GM18519 (cell line): ENCODE data around the gene BIRC6.

Experiments used
- ATAC-seq: cut with Tn5 transposase; IDR thresholded peaks from one replicate; pipeline ENCODE4 v1.9.1; 2021; ENCODE audit warnings: mild to moderate bottlenecking, moderate library complexity; ENCODE audit not compliant: unreplicated experiment, low FRiP score

The BIRC6 gene

GRCh38 chr2:32656069-32656468, 299.2 kb downstream of the BIRC6 start:
- ATAC-seq, result no peak

- ATAC-seq, result no peak
Observed at GRCh38 chr2:32663864-32664263, 307.0 kb downstream of the BIRC6 start.

GRCh38 chr2:32666704-32667103, 309.9 kb downstream of the BIRC6 start:
- no peak for ATAC-seq

- ATAC-seq, result no peak
Observed at GRCh38 chr2:32668254-32668653, 311.4 kb downstream of the BIRC6 start.
